OCI-LY7 (cell line): ENCODE results near the gene LFNG. TPM values are rescaled to one million over a fixed set of nuclear protein-coding genes. Genes with fewer than 3 reads are reported as not detected.

ENCODE experiments used
- BruUV-seq: library from RNA; stranded (reverse); fragments of 400-500 nt; replicated peaks from 2 replicates; lab custom pipeline; 2021; lab: Mats Ljungman, UMichigan
- CTCF ChIA-PET: fragments of 300-600 bp; sonication (Branson Sonifier 250); formaldehyde crosslinking; loops from one replicate; lab custom pipeline; 2022; ENCODE audit warnings: antibody characterized with exemption; ENCODE audit not compliant: unreplicated experiment; lab: Charles Lee
- POLR2A ChIA-PET: fragments of 300-600 bp; sonication (Branson Sonifier 250); formaldehyde crosslinking; loops from one replicate; lab custom pipeline; 2022; ENCODE audit warnings: antibody characterized with exemption; lab: Charles Lee
- DNase-seq: peaks from one replicate; pipeline ENCODE4 v3.0.0-alpha.2; 2015; ENCODE audit warnings: low spot score
- H2AFZ ChIP-seq: fragments of 200-600 bp; sonication (generic), shearing (Covaris generic); 2 replicates; pipeline ENCODE4 v1.6.1; 2014; ENCODE audit warnings: mild to moderate bottlenecking, antibody characterized with exemption, low read length, moderate library complexity
- H3K27ac ChIP-seq: fragments of 200-600 bp; sonication (generic); 2 replicates; pipeline ENCODE4 v1.5.1; 2014; ENCODE audit warnings: mixed run types, low read depth, mild to moderate bottlenecking, moderate library complexity, low read length, inconsistent platforms; ENCODE audit not compliant: poor library complexity, severe bottlenecking
- H3K36me3 ChIP-seq: fragments of 200-600 bp; sonication (generic); 2 replicates; pipeline ENCODE4 v1.6.1; 2014; ENCODE audit warnings: mild to moderate bottlenecking, antibody characterized with exemption, low read length, moderate library complexity, mixed read lengths; ENCODE audit not compliant: insufficient read depth
- H3K4me1 ChIP-seq: fragments of 200-600 bp; sonication (generic); 2 replicates; pipeline ENCODE4 v1.5.1; 2014; ENCODE audit warnings: mild to moderate bottlenecking, low read length; ENCODE audit not compliant: insufficient read depth, poor library complexity, severe bottlenecking
- H3K4me2 ChIP-seq: fragments of 200-600 bp; sonication (generic); 2 replicates; pipeline ENCODE4 v1.6.1; 2014; ENCODE audit warnings: mild to moderate bottlenecking, low read length
- H3K4me3 ChIP-seq: fragments of 200-600 bp; sonication (generic); 2 replicates; pipeline ENCODE4 v1.5.1; 2014; ENCODE audit warnings: mild to moderate bottlenecking, low read depth, low read length; ENCODE audit not compliant: poor library complexity, severe bottlenecking
- H3K79me2 ChIP-seq: fragments of 200-600 bp; sonication (generic); 2 replicates; pipeline ENCODE4 v1.6.1; 2016; ENCODE audit warnings: low read depth, mild to moderate bottlenecking, low read length, moderate library complexity, mixed read lengths; ENCODE audit not compliant: insufficient read depth
- H3K9me2 ChIP-seq: fragments of 200-600 bp; sonication (generic); 2 replicates; pipeline ENCODE4 v1.6.1; 2016; ENCODE audit warnings: mild to moderate bottlenecking, low read length, mixed read lengths; ENCODE audit not compliant: insufficient read depth
- H3K9me3 ChIP-seq: fragments of 200-600 bp; sonication (generic); 2 replicates; pipeline ENCODE4 v1.6.1; 2014; ENCODE audit warnings: mild to moderate bottlenecking, mixed run types, low read length, mixed read lengths
- H4K20me1 ChIP-seq: fragments of 200-600 bp; sonication (generic); 2 replicates; pipeline ENCODE4 v1.6.1; 2014; ENCODE audit warnings: mild to moderate bottlenecking, antibody characterized with exemption, low read length, moderate library complexity, mixed read lengths; ENCODE audit not compliant: insufficient read depth
- EZH2phosphoT487 ChIP-seq: fragments of 200-600 bp; sonication (generic); IDR thresholded peaks from 2 replicates; pipeline ENCODE4 v1.6.1; 2018; ENCODE audit warnings: low read depth, borderline replicate concordance, mild to moderate bottlenecking, mixed run types, antibody characterized with exemption, low read length, moderate library complexity, mixed read lengths
- intact Hi-C: fragments of 100-400 bp; cut with micrococcal nuclease; formaldehyde crosslinking; loops from one replicate; pipeline ENCODE4 v1.10.0; 2022; ENCODE audit not compliant: unreplicated experiment
- total RNA-seq, 2 experiments: library from RNA; depleted of rRNA in 1 of 2; stranded (reverse); fragments of >200 nt in 1 of 2; shearing (Covaris generic) in 1 of 2; gene quantifications; 2 replicates each; pipeline ENCODE4 v1.2.3, GENCODE V29; 2014 to 2022
- TF ChIP-seq, protein P1 (sequence below): fragments of 200-600 bp; sonication (generic); conservative IDR thresholded peaks from 2 replicates; pipeline ENCODE4 v1.5.1; 2014; ENCODE audit warnings: mild to moderate bottlenecking, antibody characterized with exemption, low read length, moderate library complexity, mixed read lengths

Gene LFNG
- total RNA-seq, 2 experiments from 2014 or later: 1.2 to 2.1 TPM

GRCh38 chr7:2539031-2539911 is 19.7 kb downstream of the LFNG start:
- Histone ChIP-seq H3K4me2 (no peak overlapping the region), H3K27ac (no peak overlapping the region), H3K4me3 (no peak overlapping the region), H3K36me3 (peaks cover 43% of the 10 kb centered on the region), H4K20me1 (no peaks in the 10 kb centered on the region), H2AFZ (no peak overlapping the region), H3K9me3 (no peaks in the 10 kb centered on the region), H3K4me1 (no peaks in the 10 kb centered on the region), H3K79me2 (no peaks in the 10 kb centered on the region), H3K9me2 (no peaks in the 10 kb centered on the region)
- no TSS peak for BruUV-seq
- POLR2A ChIA-PET: interaction anchor here (1.2 kb wide), 1 partner anchor 14 kb away, joined by 3 read pairs; no protein-coding TSS in a partner anchor
- intact Hi-C loops: no loop called here
- CTCF ChIA-PET: no interaction called here
- TF ChIP-seq EZH2phosphoT487: no peak
- TF ChIP-seq, protein P1, sequence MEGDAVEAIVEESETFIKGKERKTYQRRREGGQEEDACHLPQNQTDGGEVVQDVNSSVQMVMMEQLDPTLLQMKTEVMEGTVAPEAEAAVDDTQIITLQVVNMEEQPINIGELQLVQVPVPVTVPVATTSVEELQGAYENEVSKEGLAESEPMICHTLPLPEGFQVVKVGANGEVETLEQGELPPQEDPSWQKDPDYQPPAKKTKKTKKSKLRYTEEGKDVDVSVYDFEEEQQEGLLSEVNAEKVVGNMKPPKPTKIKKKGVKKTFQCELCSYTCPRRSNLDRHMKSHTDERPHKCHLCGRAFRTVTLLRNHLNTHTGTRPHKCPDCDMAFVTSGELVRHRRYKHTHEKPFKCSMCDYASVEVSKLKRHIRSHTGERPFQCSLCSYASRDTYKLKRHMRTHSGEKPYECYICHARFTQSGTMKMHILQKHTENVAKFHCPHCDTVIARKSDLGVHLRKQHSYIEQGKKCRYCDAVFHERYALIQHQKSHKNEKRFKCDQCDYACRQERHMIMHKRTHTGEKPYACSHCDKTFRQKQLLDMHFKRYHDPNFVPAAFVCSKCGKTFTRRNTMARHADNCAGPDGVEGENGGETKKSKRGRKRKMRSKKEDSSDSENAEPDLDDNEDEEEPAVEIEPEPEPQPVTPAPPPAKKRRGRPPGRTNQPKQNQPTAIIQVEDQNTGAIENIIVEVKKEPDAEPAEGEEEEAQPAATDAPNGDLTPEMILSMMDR: no peak
- no peak for DNase-seq

DNA sequence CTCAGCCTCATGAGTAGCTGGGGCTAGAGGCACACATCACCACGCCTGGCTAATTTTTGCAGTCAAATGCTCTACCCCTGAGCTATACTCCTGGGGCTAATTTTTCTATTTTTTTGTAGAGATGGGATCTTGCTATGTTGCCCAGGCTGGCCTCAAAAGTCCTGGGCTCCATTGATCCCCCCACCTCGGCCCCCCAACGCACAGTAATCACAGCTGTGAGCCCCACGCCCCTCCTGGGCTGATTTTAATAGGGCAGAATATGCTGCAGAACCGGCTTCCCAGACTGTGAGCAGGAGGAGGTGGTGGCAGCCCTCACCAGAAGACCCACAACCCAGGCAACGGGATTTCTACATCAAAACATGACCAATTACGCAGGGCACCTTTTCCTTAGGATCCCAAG is 20.6 kb downstream of the LFNG start:
- TF ChIP-seq, protein P1: no peak
- no peak for TF ChIP-seq EZH2phosphoT487
- ChIA-PET POLR2A (no interaction called here), CTCF (no interaction called here)
- no peak overlapping the region for H2AFZ ChIP-seq
- no peak overlapping the region for H3K4me2 ChIP-seq
- no peaks in the 10 kb centered on the region for H3K4me1 ChIP-seq
- no peak overlapping the region for H3K4me3 ChIP-seq
- no peak overlapping the region for H3K27ac ChIP-seq
- DNase-seq: no peak
- H3K9me3 ChIP-seq: no peaks in the 10 kb centered on the region
- H3K79me2 ChIP-seq: no peaks in the 10 kb centered on the region
- H3K9me2 ChIP-seq: no peaks in the 10 kb centered on the region
- BruUV-seq: no TSS peak
- peaks cover 50% of the 10 kb centered on the region for H3K36me3 ChIP-seq
- no peaks in the 10 kb centered on the region for H4K20me1 ChIP-seq
- intact Hi-C loops: no loop called here

DNA sequence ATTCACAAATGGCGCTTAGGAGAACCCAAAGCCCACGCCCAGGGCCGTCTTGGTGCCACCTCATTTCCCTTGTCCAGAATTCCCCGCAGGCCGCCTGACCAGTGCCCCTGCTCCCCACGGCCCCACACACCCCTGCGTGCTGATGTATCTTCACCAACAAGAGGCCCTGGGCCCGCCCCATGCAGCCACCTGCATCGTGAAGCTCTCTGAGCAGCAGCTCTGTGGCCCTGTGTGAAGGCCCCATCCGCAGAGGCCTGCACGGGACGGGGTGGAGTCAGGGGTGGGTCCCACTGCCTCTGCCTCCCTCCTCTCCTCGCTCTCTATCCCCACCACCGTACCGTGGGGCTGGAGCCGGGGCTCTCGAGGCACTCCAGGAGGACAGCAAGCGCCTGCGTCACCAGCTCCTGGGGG is 21.1 kb downstream of the LFNG start:
- H2AFZ ChIP-seq: no peak overlapping the region
- no peak overlapping the region for H3K4me2 ChIP-seq
- no peaks in the 10 kb centered on the region for H4K20me1 ChIP-seq
- ChIA-PET POLR2A (no interaction called here), CTCF (no interaction called here)
- H3K4me3 ChIP-seq: no peak overlapping the region
- no peak for TF ChIP-seq EZH2phosphoT487
- TF ChIP-seq, protein P1: no peak
- no peaks in the 10 kb centered on the region for H3K79me2 ChIP-seq
- BruUV-seq: no TSS peak
- H3K4me1 ChIP-seq: no peaks in the 10 kb centered on the region
- peaks cover 55% of the 10 kb centered on the region for H3K36me3 ChIP-seq
- no peak overlapping the region for H3K27ac ChIP-seq
- H3K9me3 ChIP-seq: no peaks in the 10 kb centered on the region
- intact Hi-C loops: no loop called here
- H3K9me2 ChIP-seq: no peaks in the 10 kb centered on the region
- DNase-seq: no peak
